Measurements from ENCODE around the gene MICA. TPM values are rescaled to one million over a fixed set of nuclear protein-coding genes. Genes with fewer than 3 reads are reported as not detected.
A peak's percentile ranks its signal among the peaks of the same experiment; 100 is the strongest.

Gene MICA
- total RNA-seq, 1 donor from 2014 or later: 48.8 TPM

- peaks cover 5% of the 10 kb centered on the region for H3K27me3 ChIP-seq (ENCODE audit: control insufficient read depth, insufficient read depth, low read length)
- H3K36me3 ChIP-seq (ENCODE audit: control insufficient read depth, insufficient read depth, low read length): no peaks in the 10 kb centered on the region
- peak; percentile 25 for DNase-seq (ENCODE audit: low read depth)
- TF ChIP-seq CTCF (IDR thresholded peaks at IDR 0.05; ENCODE audit: insufficient read depth, low read length, poor library complexity, severe bottlenecking): no peak
- peak within 1 kb of the TSS; percentile 62 for H3K4me3 ChIP-seq (ENCODE audit: low read depth, low read length)
Measured at GRCh38 chr6:31356946-31357466, 46.4 kb upstream of the MICA start, which contains the start of gene HLA-B. Gene HLA-B (minus strand): TSS chr6:31357179. CDS start chr6:31357158, 21 bp downstream.

GRCh38 chr6:31357886-31358285 lies 45.5 kb upstream of the MICA start:
- no peaks in the 10 kb centered on the region for H3K36me3 ChIP-seq (ENCODE audit: control insufficient read depth, insufficient read depth, low read length)
- TF ChIP-seq CTCF (IDR thresholded peaks at IDR 0.05; ENCODE audit: insufficient read depth, low read length, poor library complexity, severe bottlenecking): no peak
- H3K4me3 ChIP-seq (ENCODE audit: low read depth, low read length): no peak overlapping the region
- DNase-seq (ENCODE audit: low read depth): no peak
- peaks cover 8% of the 10 kb centered on the region for H3K27me3 ChIP-seq (ENCODE audit: control insufficient read depth, insufficient read depth, low read length)

GRCh38 chr6:31358302-31358701 lies 45.1 kb upstream of the MICA start:
- DNase-seq (ENCODE audit: low read depth): no peak
- H3K4me3 ChIP-seq (ENCODE audit: low read depth, low read length): no peak overlapping the region
- TF ChIP-seq CTCF (IDR thresholded peaks at IDR 0.05; ENCODE audit: insufficient read depth, low read length, poor library complexity, severe bottlenecking): no peak
- H3K27me3 ChIP-seq (ENCODE audit: control insufficient read depth, insufficient read depth, low read length): peaks cover 8% of the 10 kb centered on the region
- H3K36me3 ChIP-seq (ENCODE audit: control insufficient read depth, insufficient read depth, low read length): no peaks in the 10 kb centered on the region

GRCh38 chr6:31359581-31359980 lies 43.8 kb upstream of the MICA start:
- no peak for TF ChIP-seq CTCF (IDR thresholded peaks at IDR 0.05; ENCODE audit: insufficient read depth, low read length, poor library complexity, severe bottlenecking)
- Histone ChIP-seq H3K4me3 (ENCODE audit: low read depth, low read length) (no peak overlapping the region), H3K27me3 (ENCODE audit: control insufficient read depth, insufficient read depth, low read length) (peaks cover 8% of the 10 kb centered on the region), H3K36me3 (ENCODE audit: control insufficient read depth, insufficient read depth, low read length) (no peaks in the 10 kb centered on the region)
- no peak for DNase-seq (ENCODE audit: low read depth)

GRCh38 chr6:31362751-31363150 lies 40.6 kb upstream of the MICA start:
- no peak for TF ChIP-seq CTCF (IDR thresholded peaks at IDR 0.05; ENCODE audit: insufficient read depth, low read length, poor library complexity, severe bottlenecking)
- no peak for DNase-seq (ENCODE audit: low read depth)
- no peaks in the 10 kb centered on the region for H3K36me3 ChIP-seq (ENCODE audit: control insufficient read depth, insufficient read depth, low read length)
- H3K4me3 ChIP-seq (ENCODE audit: low read depth, low read length): no peak overlapping the region
- peaks cover 13% of the 10 kb centered on the region for H3K27me3 ChIP-seq (ENCODE audit: control insufficient read depth, insufficient read depth, low read length)

GRCh38 chr6:31363811-31364210 lies 39.6 kb upstream of the MICA start:
- Histone ChIP-seq H3K27me3 (ENCODE audit: control insufficient read depth, insufficient read depth, low read length) (peaks cover 13% of the 10 kb centered on the region), H3K36me3 (ENCODE audit: control insufficient read depth, insufficient read depth, low read length) (no peaks in the 10 kb centered on the region), H3K4me3 (ENCODE audit: low read depth, low read length) (no peak overlapping the region)
- TF ChIP-seq CTCF (IDR thresholded peaks at IDR 0.05; ENCODE audit: insufficient read depth, low read length, poor library complexity, severe bottlenecking): no peak
- no peak for DNase-seq (ENCODE audit: low read depth)

Measured in kidney epithelial cell (primary cell).